Tibial artery (tissue), 4 donors: ENCODE data around the gene HPN.
"Not testable (repeated sequence)": the region's sequence is repeated elsewhere in the genome, so short reads cannot be mapped to it uniquely, and the experiment has no call there.

ENCODE experiments used
- DNase-seq, 2 donors: peaks; one replicate each; pipeline ENCODE4 v3.0.0-alpha.2; 2019
- H3K27ac ChIP-seq, 2 donors: fragments of 200-600 bp; sonication (generic) in 1 of 2; 1 replicate in 1 of 2; 2 replicates in 1 of 2; pipeline ENCODE4 v1.5.1; 2018 to 2019; ENCODE audit warnings: mild to moderate bottlenecking in 1 of 2
- H3K27me3 ChIP-seq, 2 donors: fragments of 200-600 bp; sonication (generic) in 1 of 2; one replicate each; pipeline versions ENCODE4 v1.5.1 to v1.6.0; 2016 to 2019
- H3K36me3 ChIP-seq, 3 donors: fragments of 200-600 bp; sonication (generic) in 2 of 3; one replicate each; pipeline ENCODE4 v1.5.1; 2016 to 2019; ENCODE audit warnings: mild to moderate bottlenecking in 2 of 3
- H3K4me1 ChIP-seq, 4 donors: fragments of 200-600 bp; sonication (generic) in 2 of 4; 1 replicate in 3 of 4; 2 replicates in 1 of 4; pipeline ENCODE4 v1.5.1; 2016 to 2019
- H3K4me3 ChIP-seq, 2 donors: fragments of 200-600 bp; sonication (generic) in 1 of 2; 1 replicate in 1 of 2; 2 replicates in 1 of 2; pipeline ENCODE4 v1.5.1; 2018 to 2019; ENCODE audit warnings: mild to moderate bottlenecking in 2 of 2
- H3K9me3 ChIP-seq, 3 donors: fragments of 200-600 bp; sonication (generic) in 1 of 3; one replicate each; pipeline ENCODE4 v1.5.1; 2016 to 2019
- CTCF ChIP-seq, 2 experiments: fragments of 200-600 bp in 1 of 2; fragments of 450-650 bp in 1 of 2; IDR thresholded peaks; one replicate each; pipeline ENCODE4 v1.5.1; 2017 to 2019; ENCODE audit warnings: antibody characterized with exemption in 2 of 2, mild to moderate bottlenecking in 1 of 2, moderate library complexity in 1 of 2
- intact Hi-C: fragments of 100-400 bp; cut with DNase I; formaldehyde crosslinking; loops from one replicate; pipeline ENCODE4 v1.15.0; 2023; ENCODE audit warnings: low total_unique reads

HPN gene

GRCh38 chr19:35046461-35046860 lies 4.9 kb downstream of the HPN start:
- DNase-seq, result no peak
- no peak for TF ChIP-seq CTCF (IDR thresholded peaks at IDR 0.05)
- Histone ChIP-seq H3K4me1 (peaks cover under 1 to 3% (median 3%) of the 10 kb centered on the region in 4 donors), H3K27me3 (peaks cover 0 to 29% of the 10 kb centered on the region in 2 donors), H3K9me3 (no peaks in the 10 kb centered on the region), H3K4me3 (no peak overlapping the region), H3K36me3 (no peaks in the 10 kb centered on the region), H3K27ac (no peak overlapping the region)
- intact Hi-C loops, result no loop called here

GRCh38 chr19:35048911-35049411 lies 7.4 kb downstream of the HPN start:
- Histone ChIP-seq H3K27ac (no peak overlapping the region), H3K4me3 (no peak overlapping the region), H3K9me3 (no peaks in the 10 kb centered on the region), H3K4me1 (no peaks in the 10 kb centered on the region), H3K36me3 (no peaks in the 10 kb centered on the region), H3K27me3 (peaks cover 0 to 11% of the 10 kb centered on the region in 2 donors)
- no peak for DNase-seq
- intact Hi-C loops, result no loop called here
- no peak for TF ChIP-seq CTCF (IDR thresholded peaks at IDR 0.05)

- no peak for TF ChIP-seq CTCF (IDR thresholded peaks at IDR 0.05)
- no peak overlapping the region for H3K4me3 ChIP-seq
- H3K4me1 ChIP-seq, result no peaks in the 10 kb centered on the region
- peaks cover 0 to 9% of the 10 kb centered on the region in 2 donors for H3K27me3 ChIP-seq
- no peak for DNase-seq
- no peaks in the 10 kb centered on the region for H3K36me3 ChIP-seq
- no peaks in the 10 kb centered on the region for H3K9me3 ChIP-seq
- intact Hi-C loops, result no loop called here
- no peak overlapping the region for H3K27ac ChIP-seq
Observed at GRCh38 chr19:35049456-35049855, 7.9 kb downstream of the HPN start.

- H3K36me3 ChIP-seq, intact Hi-C loops, H3K4me3 ChIP-seq, H3K9me3 ChIP-seq, H3K4me1 ChIP-seq, DNase-seq, H3K27ac ChIP-seq: not testable (repeated sequence)
- peaks cover 0 to 17% of the 10 kb centered on the region in 2 donors for H3K27me3 ChIP-seq
Observed at GRCh38 chr19:35050662-35051061, 9.1 kb downstream of the HPN start.

- H3K27ac ChIP-seq, H3K4me1 ChIP-seq, H3K9me3 ChIP-seq, DNase-seq, intact Hi-C loops, H3K36me3 ChIP-seq, H3K4me3 ChIP-seq: not testable (repeated sequence)
- peaks cover 0 to 23% of the 10 kb centered on the region in 2 donors for H3K27me3 ChIP-seq
Observed at GRCh38 chr19:35051268-35051667, 9.7 kb downstream of the HPN start.

- Histone ChIP-seq H3K36me3 (no peaks in the 10 kb centered on the region), H3K27ac (no peak overlapping the region), H3K9me3 (no peaks in the 10 kb centered on the region), H3K4me3 (no peak overlapping the region), H3K4me1 (no peaks in the 10 kb centered on the region), H3K27me3 (peaks cover 0 to 23% of the 10 kb centered on the region in 2 donors)
- TF ChIP-seq CTCF (IDR thresholded peaks at IDR 0.05), result no peak
- no peak for DNase-seq
- intact Hi-C loops, result no loop called here
Observed at GRCh38 chr19:35051796-35052195, 10.3 kb downstream of the HPN start.

GRCh38 chr19:35052599-35053190 lies 11.2 kb downstream of the HPN start:
- H3K4me3 ChIP-seq, result no peak overlapping the region
- H3K27ac ChIP-seq, result no peak overlapping the region
- intact Hi-C loops, result no loop called here
- H3K27me3 ChIP-seq, result peaks cover 0 to 23% of the 10 kb centered on the region in 2 donors
- TF ChIP-seq CTCF (IDR thresholded peaks at IDR 0.05), result no peak
- no peaks in the 10 kb centered on the region for H3K4me1 ChIP-seq
- H3K9me3 ChIP-seq, result no peaks in the 10 kb centered on the region
- no peaks in the 10 kb centered on the region for H3K36me3 ChIP-seq
- DNase-seq, result no peak
